Measurements from ENCODE around the gene SCN3A.

SCN3A gene

DNA sequence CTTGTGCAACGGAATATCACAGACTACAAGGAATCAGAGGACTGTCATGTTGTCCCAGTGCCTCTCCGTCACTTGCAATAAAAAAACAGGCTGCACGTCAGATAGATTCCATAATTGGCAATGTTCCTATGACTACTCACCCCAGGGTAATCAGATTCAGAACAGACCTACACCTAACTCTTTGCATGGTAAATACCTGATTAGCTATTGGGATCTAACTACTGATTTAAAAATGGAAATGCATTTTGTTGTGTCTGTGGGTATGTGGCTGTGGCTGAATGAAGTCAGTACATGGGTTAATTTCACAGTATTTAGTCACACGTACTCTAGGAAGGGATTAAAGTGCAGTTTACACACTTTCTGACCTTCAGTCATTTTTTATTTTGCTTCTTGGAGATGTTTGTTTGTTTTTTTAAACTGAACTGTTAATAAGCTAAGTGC lies 91.7 kb downstream of the SCN3A start:
- in situ Hi-C loops (cut with HindIII; ENCODE audit: low sequenced_read_pairs), result no loop called here
- TF ChIP-seq, protein P1, sequence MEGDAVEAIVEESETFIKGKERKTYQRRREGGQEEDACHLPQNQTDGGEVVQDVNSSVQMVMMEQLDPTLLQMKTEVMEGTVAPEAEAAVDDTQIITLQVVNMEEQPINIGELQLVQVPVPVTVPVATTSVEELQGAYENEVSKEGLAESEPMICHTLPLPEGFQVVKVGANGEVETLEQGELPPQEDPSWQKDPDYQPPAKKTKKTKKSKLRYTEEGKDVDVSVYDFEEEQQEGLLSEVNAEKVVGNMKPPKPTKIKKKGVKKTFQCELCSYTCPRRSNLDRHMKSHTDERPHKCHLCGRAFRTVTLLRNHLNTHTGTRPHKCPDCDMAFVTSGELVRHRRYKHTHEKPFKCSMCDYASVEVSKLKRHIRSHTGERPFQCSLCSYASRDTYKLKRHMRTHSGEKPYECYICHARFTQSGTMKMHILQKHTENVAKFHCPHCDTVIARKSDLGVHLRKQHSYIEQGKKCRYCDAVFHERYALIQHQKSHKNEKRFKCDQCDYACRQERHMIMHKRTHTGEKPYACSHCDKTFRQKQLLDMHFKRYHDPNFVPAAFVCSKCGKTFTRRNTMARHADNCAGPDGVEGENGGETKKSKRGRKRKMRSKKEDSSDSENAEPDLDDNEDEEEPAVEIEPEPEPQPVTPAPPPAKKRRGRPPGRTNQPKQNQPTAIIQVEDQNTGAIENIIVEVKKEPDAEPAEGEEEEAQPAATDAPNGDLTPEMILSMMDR (IDR thresholded peaks at IDR 0.05; ENCODE audit: low read depth, low read length), result no peak
- no peak for DNase-seq (ENCODE audit: low read depth, low spot score)
- no peak overlapping the region for H3K4me3 ChIP-seq (ENCODE audit: low read depth, low read length)

DNA sequence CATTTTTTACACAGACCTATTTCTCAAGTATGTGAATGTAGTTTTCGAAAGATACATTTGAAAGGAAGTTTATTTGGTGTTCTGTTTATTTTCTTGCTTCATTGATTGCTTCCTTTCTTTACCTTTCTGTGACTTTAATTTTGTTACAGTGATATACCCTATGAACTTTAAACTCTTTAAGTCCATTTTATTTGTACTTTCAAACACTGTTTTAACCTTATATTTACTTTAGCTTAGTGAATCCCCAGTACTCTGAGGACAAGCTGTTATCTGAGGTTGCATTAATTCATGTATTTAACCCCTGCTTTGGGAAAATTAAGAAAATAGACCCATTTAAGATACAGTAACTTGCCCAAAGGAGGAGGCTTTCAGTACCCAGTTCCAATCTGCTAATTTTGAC lies 93.5 kb downstream of the SCN3A start:
- in situ Hi-C loops (cut with HindIII; ENCODE audit: low sequenced_read_pairs), result no loop called here
- TF ChIP-seq, protein P1 (IDR thresholded peaks at IDR 0.05; ENCODE audit: low read depth, low read length), result no peak
- DNase-seq (ENCODE audit: low read depth, low spot score), result no peak
- no peak overlapping the region for H3K4me3 ChIP-seq (ENCODE audit: low read depth, low read length)

DNA sequence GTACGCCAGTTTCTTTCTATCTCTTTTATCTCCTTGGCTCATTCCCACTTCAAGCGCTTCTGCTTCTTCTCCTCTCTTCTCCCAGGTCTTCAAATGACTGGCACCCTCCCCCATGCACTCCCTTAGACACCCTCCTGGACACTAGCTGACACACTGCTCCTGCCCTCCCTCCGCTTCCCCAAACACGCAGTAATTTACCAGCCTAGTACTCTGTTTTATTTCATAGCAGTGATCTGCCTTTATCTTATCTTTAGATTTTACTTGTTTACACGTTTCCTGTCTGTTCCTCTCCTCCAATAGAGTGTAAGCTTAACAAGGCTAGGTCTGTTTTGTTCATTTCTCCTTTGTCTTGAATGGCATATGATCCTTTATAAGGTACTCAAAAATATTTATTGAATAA lies 93.9 kb downstream of the SCN3A start:
- no peak for DNase-seq (ENCODE audit: low read depth, low spot score)
- TF ChIP-seq, protein P1 (IDR thresholded peaks at IDR 0.05; ENCODE audit: low read depth, low read length), result no peak
- in situ Hi-C loops (cut with HindIII; ENCODE audit: low sequenced_read_pairs), result no loop called here
- H3K4me3 ChIP-seq (ENCODE audit: low read depth, low read length), result no peak overlapping the region

DNA sequence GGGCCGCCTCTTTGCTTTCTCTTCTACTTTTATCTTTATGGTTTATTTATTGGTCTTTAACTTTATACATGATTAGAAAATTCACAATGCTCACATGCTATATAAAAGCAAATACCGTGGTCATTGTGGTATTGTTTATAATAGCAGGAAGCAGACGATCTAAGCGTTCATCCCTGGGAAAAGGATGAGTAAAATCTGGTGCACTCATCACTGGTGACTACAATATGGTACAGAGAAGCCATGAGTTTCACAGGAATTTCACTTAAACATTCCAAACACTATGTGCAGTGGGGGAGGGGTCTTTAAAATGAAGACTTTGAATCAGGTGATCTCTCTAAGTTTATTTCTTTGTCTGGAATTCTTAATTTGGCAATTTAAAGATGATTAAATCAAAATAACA lies 97.9 kb downstream of the SCN3A start:
- no peak overlapping the region for H3K4me3 ChIP-seq (ENCODE audit: low read depth, low read length)
- no peak for DNase-seq (ENCODE audit: low read depth, low spot score)
- in situ Hi-C loops (cut with HindIII; ENCODE audit: low sequenced_read_pairs), result no loop called here
- TF ChIP-seq, protein P1 (IDR thresholded peaks at IDR 0.05; ENCODE audit: low read depth, low read length), result no peak

DNA sequence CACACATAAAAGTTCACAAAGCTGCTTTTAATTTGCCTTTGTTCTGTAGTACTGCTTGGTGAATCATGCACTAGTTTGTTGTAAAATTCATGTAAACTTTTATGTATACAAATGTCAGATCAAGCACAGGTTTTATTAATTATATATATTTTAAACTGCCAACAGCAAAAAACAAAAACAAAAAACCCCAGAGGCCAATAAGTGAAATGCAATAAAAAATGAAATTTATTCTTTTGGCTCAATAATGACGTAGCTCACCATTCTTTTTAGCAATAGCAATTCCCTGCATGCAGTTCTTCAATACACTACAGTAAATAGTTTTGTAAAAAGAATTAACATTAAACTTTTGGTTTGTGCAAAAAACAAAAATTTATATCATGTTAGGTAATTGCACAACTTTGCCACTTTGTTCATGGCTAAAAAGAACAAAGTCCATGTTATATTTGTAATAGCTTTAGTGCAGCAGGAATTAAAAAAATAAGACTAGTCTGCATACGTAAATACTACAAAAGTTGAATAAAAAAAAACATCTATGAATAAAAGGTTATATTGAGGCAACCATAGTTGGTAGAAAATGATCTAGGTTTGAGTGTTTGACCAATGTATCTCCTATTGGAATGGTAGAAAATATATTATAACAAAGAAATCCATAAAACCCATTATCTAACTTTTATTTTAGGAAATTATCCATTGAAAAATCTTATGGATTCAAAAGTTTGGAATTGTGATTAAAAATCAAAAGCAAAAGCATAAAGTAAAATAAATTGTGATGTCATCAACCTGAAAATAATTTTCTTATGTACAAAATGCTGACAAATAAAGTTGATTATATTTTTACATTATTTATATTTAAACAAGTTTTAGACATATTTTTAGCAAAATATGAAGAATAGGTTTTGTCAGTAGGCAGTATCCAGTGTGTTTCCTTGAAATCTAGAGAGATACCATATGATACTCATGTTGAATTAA lies 115.6 kb downstream of the SCN3A start:
- no peak overlapping the region for H3K4me3 ChIP-seq (ENCODE audit: low read depth, low read length)
- in situ Hi-C loops (cut with HindIII; ENCODE audit: low sequenced_read_pairs), result no loop called here
- no peak for DNase-seq (ENCODE audit: low read depth, low spot score)
- TF ChIP-seq, protein P1 (IDR thresholded peaks at IDR 0.05; ENCODE audit: low read depth, low read length), result no peak

DNA sequence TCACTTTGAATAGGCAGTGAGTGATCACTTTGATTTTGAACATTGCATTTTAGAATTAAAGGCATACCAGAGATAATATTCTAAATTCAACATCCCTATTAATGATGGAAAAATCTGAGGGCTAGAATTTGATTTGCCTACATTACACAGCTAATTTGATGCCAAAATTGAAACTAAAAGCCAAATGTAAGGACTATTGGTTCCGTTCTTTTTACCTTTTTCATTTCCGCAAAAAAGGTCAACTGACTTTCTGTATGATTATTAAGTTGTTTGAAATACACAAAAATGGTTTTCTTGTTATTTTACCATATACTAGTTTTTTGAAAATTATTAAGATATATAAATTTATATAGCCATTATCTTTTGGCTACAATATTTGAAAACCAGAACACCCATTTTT lies 117.5 kb downstream of the SCN3A start:
- DNase-seq (ENCODE audit: low read depth, low spot score), result no peak
- in situ Hi-C loops (cut with HindIII; ENCODE audit: low sequenced_read_pairs), result no loop called here
- H3K4me3 ChIP-seq (ENCODE audit: low read depth, low read length), result no peak overlapping the region
- TF ChIP-seq, protein P1 (IDR thresholded peaks at IDR 0.05; ENCODE audit: low read depth, low read length), result no peak

Data from astrocyte of the spinal cord (primary cell).